Stomach smooth muscle (tissue), 2 donors: ENCODE data around the gene CNTNAP2.

Experiments used
- H3K27ac ChIP-seq: one replicate; pipeline ENCODE4 v1.7.0; 2013; ENCODE audit warnings: mild to moderate bottlenecking, low read length, inconsistent platforms
- H3K27me3 ChIP-seq, 2 donors: one replicate each; pipeline ENCODE4 v1.7.0; 2013; ENCODE audit warnings: low read length in 2 of 2; ENCODE audit not compliant: insufficient read depth in 2 of 2, control insufficient read depth in 1 of 2
- H3K36me3 ChIP-seq, 2 donors: one replicate each; pipeline ENCODE4 v1.7.0; 2013; ENCODE audit warnings: low read length in 2 of 2; ENCODE audit not compliant: control insufficient read depth in 2 of 2, insufficient read depth in 2 of 2
- H3K4me1 ChIP-seq: one replicate; pipeline ENCODE4 v1.7.0; 2013; ENCODE audit warnings: low read length; ENCODE audit not compliant: control insufficient read depth, insufficient read depth
- H3K4me3 ChIP-seq, 2 donors: one replicate each; pipeline ENCODE4 v1.7.0; 2013; ENCODE audit warnings: low read length in 2 of 2
- H3K9ac ChIP-seq, 2 donors: one replicate each; pipeline ENCODE4 v1.7.0; 2013; ENCODE audit warnings: low read length in 2 of 2, mild to moderate bottlenecking in 1 of 2
- H3K9me3 ChIP-seq, 2 donors: one replicate each; pipeline ENCODE4 v1.7.0; 2013; ENCODE audit warnings: low read length in 2 of 2; ENCODE audit not compliant: control insufficient read depth in 2 of 2
- donor health status: healthy.
- donor health status: Pancreatic carcinoma.

Gene CNTNAP2

GRCh38 chr7:147240468-147240867 is 1123.9 kb downstream of the CNTNAP2 start:
- H3K27ac ChIP-seq: no peak overlapping the region
- H3K9me3 ChIP-seq: no peaks in the 10 kb centered on the region
- H3K27me3 ChIP-seq: no peaks in the 10 kb centered on the region
- H3K4me1 ChIP-seq: no peaks in the 10 kb centered on the region
- no peaks in the 10 kb centered on the region for H3K36me3 ChIP-seq
- no peak overlapping the region for H3K9ac ChIP-seq
- no peak overlapping the region for H3K4me3 ChIP-seq

DNA sequence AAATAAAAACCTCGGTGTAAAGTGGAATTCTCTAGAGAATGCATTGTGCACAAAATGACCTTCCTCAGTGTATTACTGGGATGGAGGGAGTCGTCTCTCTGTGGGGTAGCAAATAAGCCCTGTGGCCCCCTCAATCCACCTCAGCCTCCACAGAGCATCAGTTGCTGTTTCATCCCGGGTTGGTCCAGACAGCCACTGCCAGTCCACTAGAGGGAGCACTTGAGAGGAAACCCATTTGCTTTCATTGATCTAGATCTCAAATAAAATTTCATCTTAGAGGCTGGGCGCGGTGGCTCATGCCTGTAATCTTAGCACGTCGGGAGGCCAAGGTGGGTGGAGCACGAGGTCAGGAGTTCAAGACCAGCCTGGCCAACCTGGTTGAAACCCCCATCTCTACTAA is 1128.7 kb downstream of the CNTNAP2 start:
- no peaks in the 10 kb centered on the region for H3K9me3 ChIP-seq
- no peaks in the 10 kb centered on the region for H3K27me3 ChIP-seq
- H3K4me1 ChIP-seq: no peaks in the 10 kb centered on the region
- H3K9ac ChIP-seq: no peak overlapping the region
- no peak overlapping the region for H3K27ac ChIP-seq
- H3K36me3 ChIP-seq: no peaks in the 10 kb centered on the region
- no peak overlapping the region for H3K4me3 ChIP-seq

GRCh38 chr7:147249956-147250355 is 1133.4 kb downstream of the CNTNAP2 start:
- no peaks in the 10 kb centered on the region for H3K4me1 ChIP-seq
- H3K27me3 ChIP-seq: no peaks in the 10 kb centered on the region
- H3K9ac ChIP-seq: no peak overlapping the region
- no peaks in the 10 kb centered on the region for H3K9me3 ChIP-seq
- no peak overlapping the region for H3K27ac ChIP-seq
- no peaks in the 10 kb centered on the region for H3K36me3 ChIP-seq
- no peak overlapping the region for H3K4me3 ChIP-seq

- no peak overlapping the region for H3K27ac ChIP-seq
- H3K27me3 ChIP-seq: no peaks in the 10 kb centered on the region
- H3K4me1 ChIP-seq: no peaks in the 10 kb centered on the region
- no peaks in the 10 kb centered on the region for H3K36me3 ChIP-seq
- no peak overlapping the region for H3K9ac ChIP-seq
- no peak overlapping the region for H3K4me3 ChIP-seq
- no peaks in the 10 kb centered on the region for H3K9me3 ChIP-seq
These were observed 1135.2 kb downstream of the CNTNAP2 start for GRCh38 chr7:147251751-147252325.

GRCh38 chr7:147261693-147262092 is 1145.1 kb downstream of the CNTNAP2 start:
- Histone ChIP-seq H3K9ac (no peak overlapping the region), H3K27ac (no peak overlapping the region), H3K9me3 (no peaks in the 10 kb centered on the region), H3K36me3 (no peaks in the 10 kb centered on the region), H3K27me3 (no peaks in the 10 kb centered on the region), H3K4me1 (no peaks in the 10 kb centered on the region), H3K4me3 (no peak overlapping the region)

DNA sequence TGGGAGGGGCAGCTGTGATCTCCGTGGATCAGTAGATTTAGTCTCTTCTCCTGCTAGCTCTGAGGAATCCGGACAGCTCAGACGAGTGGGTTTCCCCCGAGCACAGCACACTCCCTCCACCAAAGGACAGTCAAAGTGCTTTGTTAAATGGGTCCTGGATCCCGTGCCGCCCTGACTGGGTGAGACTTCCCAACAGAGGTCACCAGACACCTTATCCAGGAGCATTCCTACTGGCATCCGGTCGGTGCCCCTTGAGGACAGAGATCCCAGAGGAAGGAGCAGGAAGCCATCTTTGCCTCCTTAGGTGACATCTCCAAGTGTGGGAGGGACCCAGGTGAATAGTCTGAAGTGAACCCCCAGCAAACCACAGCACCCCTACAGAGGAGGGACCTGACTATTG is 1148.9 kb downstream of the CNTNAP2 start:
- no peak overlapping the region for H3K27ac ChIP-seq
- no peak overlapping the region for H3K4me3 ChIP-seq
- no peaks in the 10 kb centered on the region for H3K36me3 ChIP-seq
- no peaks in the 10 kb centered on the region for H3K9me3 ChIP-seq
- no peak overlapping the region for H3K9ac ChIP-seq
- H3K27me3 ChIP-seq: no peaks in the 10 kb centered on the region
- no peaks in the 10 kb centered on the region for H3K4me1 ChIP-seq

GRCh38 chr7:147276106-147276505 is 1159.5 kb downstream of the CNTNAP2 start:
- H3K4me1 ChIP-seq: no peaks in the 10 kb centered on the region
- H3K9ac ChIP-seq: no peak overlapping the region
- H3K4me3 ChIP-seq: no peak overlapping the region
- no peaks in the 10 kb centered on the region for H3K9me3 ChIP-seq
- H3K36me3 ChIP-seq: no peaks in the 10 kb centered on the region
- no peaks in the 10 kb centered on the region for H3K27me3 ChIP-seq
- H3K27ac ChIP-seq: no peak overlapping the region

GRCh38 chr7:147276783-147277370 is 1160.3 kb downstream of the CNTNAP2 start:
- Histone ChIP-seq H3K9me3 (no peaks in the 10 kb centered on the region), H3K27ac (no peak overlapping the region), H3K4me1 (no peaks in the 10 kb centered on the region), H3K27me3 (no peaks in the 10 kb centered on the region), H3K9ac (no peak overlapping the region), H3K4me3 (no peak overlapping the region), H3K36me3 (no peaks in the 10 kb centered on the region)

DNA sequence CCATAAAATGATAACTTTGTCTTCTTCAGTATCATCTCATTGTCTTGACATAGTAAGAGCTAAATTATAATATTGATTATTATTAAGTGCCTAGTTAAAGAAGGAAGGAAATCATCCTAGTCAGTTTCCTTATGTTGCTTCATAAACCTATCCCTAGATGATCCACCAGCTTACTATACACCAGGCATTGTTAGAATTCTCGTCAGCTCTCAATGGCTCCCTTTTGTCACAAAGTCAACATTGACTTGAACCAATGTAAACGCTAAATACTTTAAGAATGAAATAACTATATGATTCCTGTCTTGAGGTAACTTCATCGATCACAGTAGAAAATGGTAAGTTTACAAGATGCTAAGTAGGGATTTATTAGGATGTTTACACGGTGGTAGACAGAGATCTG is 1162.9 kb downstream of the CNTNAP2 start:
- no peak overlapping the region for H3K9ac ChIP-seq
- no peaks in the 10 kb centered on the region for H3K4me1 ChIP-seq
- H3K27ac ChIP-seq: no peak overlapping the region
- no peaks in the 10 kb centered on the region for H3K27me3 ChIP-seq
- no peaks in the 10 kb centered on the region for H3K36me3 ChIP-seq
- H3K4me3 ChIP-seq: no peak overlapping the region
- H3K9me3 ChIP-seq: no peaks in the 10 kb centered on the region

DNA sequence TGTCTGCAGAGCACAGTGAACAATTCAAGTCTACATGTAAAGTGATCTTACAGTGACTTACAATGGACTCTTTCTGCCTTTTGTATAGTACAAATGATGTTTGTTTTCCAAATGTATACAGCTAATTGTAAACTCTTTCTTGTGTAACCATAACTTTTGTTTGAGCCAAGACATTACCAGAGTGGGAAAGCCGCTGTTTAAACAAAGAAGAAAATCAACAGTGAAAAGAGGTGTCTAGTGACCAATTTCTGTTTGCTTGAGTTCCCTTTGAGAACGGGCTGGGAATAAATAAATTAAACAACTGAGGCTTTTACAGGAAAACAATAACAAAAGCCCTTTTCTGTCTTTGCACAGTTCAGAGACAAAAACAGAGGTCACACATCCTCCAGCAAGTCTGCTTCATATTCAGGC is 1163.4 kb downstream of the CNTNAP2 start:
- Histone ChIP-seq H3K4me3 (no peak overlapping the region), H3K9me3 (no peaks in the 10 kb centered on the region), H3K36me3 (no peaks in the 10 kb centered on the region), H3K4me1 (no peaks in the 10 kb centered on the region), H3K27ac (no peak overlapping the region), H3K9ac (no peak overlapping the region), H3K27me3 (no peaks in the 10 kb centered on the region)

- H3K4me3 ChIP-seq: no peak overlapping the region
- H3K9me3 ChIP-seq: no peaks in the 10 kb centered on the region
- no peaks in the 10 kb centered on the region for H3K36me3 ChIP-seq
- no peaks in the 10 kb centered on the region for H3K4me1 ChIP-seq
- no peak overlapping the region for H3K9ac ChIP-seq
- no peaks in the 10 kb centered on the region for H3K27me3 ChIP-seq
- no peak overlapping the region for H3K27ac ChIP-seq
These were observed 1165.6 kb downstream of the CNTNAP2 start for GRCh38 chr7:147282204-147282603.
